OCI-M2 (cell line): ENCODE measurements around the gene KCNH4.
"Not testable (repeated sequence)": the region's sequence is repeated elsewhere in the genome, so short reads cannot be mapped to it uniquely, and the experiment has no call there.

Experiments used
- DNase-seq: peaks from one replicate; lab custom pipeline; 2025; ENCODE audit not compliant: unreplicated experiment; lab: John Stamatoyannopoulos, UW

KCNH4 gene

DNA sequence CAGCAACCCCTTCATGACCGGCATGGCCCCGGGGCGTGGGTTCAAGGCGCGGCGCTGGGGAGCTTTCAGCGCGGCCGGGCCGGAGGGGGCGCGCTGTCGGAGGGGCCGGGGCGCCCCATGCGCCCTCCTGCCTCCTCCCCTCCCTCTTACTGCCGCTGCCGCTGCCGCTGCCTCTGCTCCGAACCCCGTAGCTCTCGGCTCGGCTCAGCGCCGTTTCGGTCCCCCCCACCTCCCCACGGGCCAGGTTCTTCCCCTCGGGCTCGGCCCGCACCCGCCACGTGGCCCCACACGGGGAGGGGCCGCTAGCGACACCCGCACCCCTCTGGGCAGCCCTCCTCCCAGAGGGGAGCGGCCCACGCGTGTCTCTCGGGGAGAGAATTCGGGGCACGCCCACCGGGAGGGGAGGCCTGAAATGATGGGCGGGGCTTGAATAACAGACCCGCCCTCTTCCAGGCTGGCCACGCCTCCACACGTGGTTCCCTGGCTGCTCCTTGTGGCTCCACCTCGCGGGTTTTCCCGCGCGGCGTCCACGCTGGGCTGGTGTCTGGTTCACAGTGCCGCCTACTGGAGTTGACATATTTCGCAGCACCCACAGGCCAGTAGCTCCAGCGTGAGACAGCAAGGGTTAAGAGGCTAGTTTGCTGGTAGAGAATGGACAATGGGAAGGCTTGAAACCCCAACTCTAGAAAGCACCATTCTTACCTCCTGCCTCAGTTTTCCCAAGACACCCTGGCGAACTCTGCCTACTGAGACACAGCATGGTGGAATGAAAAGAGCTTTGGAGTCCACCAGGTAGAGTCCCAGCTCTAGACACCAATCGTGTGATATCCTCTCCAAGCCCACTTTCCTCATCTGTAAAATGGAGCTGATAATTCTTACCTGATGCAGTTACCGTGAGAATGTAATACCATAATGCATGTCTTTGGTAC is at the start of gene KCNH4:
Gene KCNH4, minus strand, starts transcription at position 221 of the 929 bp plus-strand sequence. Its CDS starts 197 bp downstream, at position 24.
- DNase-seq: peak; percentile 56

DNA sequence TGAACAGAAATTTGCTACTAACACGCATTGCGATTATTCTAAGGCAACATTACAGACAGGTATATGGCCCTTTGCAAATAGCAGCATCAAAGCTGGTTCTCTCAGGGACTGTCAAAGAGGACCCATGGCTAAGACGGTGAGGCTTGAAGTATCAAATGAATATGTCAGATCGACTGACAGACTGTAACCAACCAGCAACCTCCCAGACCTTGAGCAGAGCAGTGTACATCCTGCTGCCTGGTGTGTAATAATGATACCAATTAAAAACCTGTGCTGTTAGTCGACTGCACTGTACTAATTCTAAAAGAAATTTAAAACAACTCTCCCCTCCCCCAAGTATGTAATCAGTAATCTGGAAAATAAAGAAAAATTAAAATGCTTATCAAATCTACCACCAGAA is 49.3 kb upstream of the KCNH4 start:
- DNase-seq: no peak

DNA sequence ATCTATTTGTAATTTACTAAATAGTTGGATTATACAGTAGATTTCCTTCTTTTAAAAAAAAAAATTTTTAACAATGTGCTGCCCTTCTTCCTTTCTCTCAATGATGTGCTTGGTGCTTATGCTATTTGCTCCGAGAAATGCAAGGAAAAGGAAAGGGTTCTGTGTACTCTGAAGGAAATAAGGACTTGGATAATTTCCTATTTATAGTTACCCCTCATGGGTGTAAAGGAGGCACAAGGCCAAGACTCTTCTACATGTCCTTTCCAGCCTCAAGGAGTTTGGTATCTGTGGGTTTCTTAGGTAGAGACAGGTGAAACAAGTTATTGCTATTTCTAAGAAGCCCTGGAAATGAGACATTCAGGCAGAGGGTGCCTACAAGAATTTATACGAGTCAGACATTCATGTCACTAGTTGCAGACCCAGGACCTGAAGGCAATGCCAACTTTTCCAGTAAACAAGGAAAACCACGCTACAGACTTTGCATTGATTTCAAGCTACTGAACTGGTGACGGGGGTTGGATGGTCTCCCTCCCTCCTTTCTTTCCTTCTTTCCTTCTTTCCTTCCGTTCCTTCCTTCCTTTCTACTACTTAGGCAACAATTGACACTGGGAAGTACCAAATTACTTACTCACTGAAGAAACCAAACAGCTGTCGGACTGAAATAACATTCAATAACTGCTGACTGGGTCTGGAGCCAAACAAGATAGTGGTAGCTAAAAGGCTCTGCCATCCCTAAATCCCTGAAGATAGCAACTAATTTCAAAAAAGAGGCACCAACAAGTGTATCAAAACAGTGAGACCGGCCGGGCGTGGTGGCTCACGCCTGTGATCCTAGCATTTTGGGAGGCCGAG is 47.1 kb upstream of the KCNH4 start:
- DNase-seq: no peak

DNA sequence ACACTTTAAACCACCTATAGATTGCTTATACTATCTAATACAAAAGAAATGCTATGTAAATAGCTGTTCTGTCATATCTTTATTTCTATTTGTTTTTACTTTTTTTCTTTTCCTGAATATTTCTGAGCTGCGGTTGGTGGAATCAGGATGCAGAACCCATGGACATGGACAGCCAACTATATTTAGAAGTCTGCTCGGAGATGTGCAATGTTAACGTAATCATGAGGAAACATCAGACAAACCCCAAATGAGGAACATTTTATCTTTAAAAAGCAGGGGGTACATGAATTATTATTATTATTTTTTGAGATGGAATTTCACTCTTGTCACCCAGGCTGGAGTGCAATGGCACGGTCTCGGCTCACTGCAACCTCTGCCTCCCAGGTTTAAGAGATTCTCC is 44.7 kb upstream of the KCNH4 start:
- no peak for DNase-seq

DNA sequence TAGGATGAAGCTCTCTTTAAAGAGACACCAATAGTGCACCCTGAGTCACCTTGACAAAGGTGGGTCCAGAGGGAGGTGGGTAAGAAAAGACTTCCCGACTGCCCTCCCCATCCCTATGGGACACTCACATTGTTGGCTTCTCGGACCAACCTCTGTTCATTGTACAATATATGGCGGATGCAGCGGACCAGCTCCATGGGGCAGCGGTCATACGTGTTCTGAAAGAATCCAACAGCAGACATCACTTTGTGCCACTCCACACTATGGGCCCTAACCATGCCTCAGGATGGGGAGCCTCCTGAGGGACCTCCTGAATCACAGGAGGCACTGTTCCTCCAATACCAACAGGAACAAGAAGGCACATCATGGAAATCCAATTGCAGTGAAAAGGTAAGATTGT is 43.7 kb upstream of the KCNH4 start:
- no peak for DNase-seq

DNA sequence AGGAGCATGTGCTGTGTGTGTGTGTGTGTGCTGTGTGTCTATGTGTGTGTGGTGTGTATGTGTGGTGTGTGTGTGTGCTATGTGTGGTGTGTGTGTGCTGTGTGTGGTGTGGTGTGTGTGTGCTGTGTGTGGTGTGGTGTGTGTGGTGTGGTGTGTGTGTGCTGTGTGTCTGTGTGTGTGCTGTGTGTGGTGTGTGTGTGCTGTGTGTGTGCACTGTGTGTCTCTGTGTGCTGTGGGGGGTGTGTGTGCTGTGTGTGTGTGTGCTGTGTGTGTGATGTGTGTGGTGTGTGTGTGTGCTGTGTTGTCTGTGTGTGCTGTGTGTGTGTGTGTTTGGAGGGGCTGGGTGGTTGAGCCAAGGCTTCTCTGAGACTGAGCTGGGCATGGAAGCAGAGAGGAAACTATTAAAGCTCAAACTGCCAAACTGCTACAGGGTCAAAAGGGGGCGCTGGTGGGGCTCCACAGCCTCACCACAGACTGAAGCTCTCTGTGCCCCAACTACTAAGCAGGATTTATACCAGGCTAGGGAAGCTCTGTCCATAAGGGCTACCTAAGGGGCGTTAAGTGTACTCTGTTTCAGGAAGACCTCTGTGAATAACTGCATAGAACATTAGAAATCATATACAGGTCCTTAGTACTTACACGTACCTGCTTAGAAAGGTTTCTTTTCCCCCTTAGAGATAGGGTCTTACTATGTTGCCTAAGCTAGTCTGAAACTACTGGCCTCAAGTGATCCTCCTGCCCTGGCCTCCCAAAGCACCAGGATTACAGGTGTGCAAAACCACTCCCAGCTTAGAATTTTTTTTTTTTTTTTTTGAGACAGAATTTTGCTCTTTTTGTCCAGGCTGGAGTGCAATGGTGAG is 41.2 kb upstream of the KCNH4 start:
- DNase-seq: no peak

DNA sequence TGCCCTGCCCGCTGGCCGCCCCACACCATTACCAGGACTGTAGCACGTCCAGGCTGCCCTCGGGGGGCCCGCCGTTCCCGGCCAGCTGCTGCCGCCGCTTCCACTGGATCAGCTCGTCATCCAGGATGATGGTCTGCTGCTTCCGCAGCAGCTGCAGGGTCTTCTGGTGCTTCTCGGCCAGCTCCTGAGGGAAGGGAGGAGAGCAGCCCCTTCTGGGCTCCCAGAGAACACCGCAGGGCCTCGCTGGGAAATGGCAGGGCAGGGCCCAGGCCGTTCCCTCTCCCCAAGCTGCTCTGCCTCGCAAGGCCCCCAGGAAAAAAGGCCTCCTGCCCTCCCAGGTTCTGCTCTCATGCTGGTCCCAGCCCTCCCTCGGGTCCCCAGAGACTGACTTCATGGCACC is 38.3 kb upstream of the KCNH4 start:
- DNase-seq: not testable (repeated sequence)

DNA sequence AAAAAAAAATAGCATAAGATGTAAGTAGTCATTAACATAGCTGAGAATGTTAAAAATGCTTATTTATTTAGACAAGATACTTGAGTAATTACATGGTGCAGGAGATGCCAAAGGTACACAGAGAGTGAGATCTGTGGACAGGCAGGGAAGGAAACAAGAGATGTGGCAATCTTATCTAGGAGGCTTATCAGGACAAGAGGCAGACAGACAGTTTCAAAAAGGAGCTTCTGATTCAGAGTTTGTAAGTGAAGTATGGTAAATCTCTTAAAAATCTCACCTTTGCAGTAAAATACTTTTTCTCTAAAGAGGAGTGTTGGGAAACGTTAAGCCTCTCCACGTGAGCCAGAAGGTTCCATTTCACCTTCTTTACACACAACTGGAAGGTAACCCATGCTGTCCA is 33.2 kb upstream of the KCNH4 start:
- DNase-seq: no peak

DNA sequence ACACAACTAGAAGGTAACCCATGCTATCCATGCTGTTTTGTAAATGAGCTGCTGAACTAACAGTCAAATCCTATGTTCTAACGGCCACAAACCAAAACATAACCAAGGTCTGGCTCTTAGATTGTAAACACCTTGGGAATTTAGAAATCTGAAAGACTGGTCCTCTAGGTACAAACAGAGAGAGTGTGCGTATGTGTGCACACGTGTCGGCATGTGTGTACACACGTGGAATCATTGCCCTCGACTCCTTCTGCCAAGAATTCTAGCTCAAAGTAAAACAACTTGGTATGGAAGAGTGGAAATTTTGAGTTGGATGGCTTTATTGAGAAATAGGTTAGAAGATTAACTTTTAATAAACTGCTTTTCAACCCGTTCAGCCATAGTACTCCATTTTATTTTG is 31.4 kb upstream of the KCNH4 start:
- DNase-seq: no peak

DNA sequence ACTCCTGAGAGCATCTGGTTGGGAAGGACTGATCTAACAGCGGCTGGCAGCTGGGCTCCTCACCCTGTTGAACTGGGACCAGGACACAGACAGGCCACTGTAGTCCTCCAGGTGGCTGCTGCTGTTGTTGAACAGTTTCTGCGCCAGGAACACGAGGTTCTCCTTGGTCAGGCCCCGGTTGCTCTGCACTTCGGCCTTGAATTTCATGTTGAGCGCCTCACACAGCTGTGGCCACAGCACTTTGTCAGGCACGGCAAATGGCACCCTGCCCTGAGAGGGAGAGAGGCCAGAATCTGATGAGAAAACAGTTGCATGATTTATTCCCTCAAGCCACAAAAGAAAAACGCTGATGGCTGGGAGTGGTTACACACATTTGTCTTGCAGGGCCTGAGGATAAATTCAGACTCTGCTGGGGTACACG is 31.0 kb upstream of the KCNH4 start:
- not testable (repeated sequence) for DNase-seq

DNA sequence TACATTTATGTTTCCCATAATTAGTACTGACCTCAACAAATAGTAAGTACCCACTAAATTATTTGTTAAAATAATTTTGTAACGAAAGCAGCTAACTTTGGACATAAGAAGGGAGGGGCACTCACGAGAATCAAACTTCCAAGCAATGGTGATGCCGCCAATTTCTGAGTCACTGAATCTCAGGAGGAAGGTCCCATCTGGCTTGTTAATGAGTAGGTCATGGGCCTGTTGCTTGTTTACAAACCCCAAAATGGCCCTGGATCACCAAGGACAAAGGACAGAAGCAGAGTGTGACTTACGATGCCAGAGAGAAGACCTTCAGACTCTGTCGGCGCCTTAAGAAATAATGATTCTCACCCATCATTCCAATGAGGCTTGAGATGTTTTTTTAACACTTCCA is 29.1 kb upstream of the KCNH4 start:
- DNase-seq: no peak

DNA sequence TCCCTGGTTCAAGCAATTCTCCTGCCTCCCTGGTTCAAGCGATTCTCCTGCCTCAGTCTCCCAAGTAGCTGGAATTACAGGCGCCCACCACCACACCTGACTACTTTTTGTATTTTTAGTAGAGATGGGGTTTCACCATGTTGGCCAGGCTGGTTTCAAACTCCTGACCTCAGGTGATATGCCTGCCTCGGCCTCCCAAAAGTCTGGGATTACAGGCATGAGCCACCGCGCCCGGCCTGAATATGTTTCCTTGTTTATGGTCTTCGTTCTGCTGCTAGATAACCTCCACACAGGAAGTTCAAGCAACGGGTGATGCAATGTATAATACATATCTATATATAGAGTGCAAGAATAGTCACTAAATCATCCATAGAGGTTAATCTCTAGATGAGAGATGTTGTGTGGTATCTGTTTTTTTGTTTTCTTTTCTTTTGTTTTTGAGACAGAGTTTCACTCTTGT is 25.2 kb upstream of the KCNH4 start:
- not testable (repeated sequence) for DNase-seq

DNA sequence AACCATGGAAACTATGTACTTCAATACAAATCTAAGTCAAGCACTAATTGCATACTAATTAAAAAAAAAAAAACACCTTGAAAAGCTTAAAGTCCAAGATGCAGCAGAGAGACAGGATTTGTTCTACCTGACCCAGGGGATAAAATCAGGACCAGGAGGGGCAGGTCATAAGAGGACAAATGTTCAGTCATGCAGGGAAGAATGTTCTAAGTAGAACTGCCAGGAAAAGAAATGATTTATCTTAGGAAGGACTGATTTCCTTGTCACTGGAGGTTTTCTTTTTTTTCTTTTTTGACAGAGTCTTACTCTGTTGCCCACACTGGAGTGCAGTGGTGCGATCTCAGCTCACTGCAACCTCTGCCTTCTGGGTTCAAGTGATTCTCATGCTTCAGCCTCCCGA is 22.4 kb upstream of the KCNH4 start:
- no peak for DNase-seq

DNA sequence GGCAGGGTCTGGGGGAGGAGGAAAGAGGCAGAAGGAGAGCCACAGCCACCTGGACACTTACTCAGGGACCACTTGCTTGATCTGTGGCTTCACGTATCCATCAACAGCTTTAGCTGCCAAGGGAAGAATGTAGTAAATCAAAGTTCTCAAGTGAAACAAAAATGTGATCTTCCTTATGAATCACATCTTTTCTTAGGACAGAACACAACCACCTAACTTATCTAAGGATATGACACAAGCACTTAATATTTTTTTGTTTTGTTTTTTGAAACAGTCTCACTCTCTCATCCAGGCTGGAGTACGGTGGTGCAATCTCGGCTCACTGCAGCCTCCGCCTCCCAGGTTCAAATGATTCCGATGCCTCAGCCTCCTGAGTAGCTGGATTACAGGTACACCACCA is 21.8 kb upstream of the KCNH4 start:
- no peak for DNase-seq

DNA sequence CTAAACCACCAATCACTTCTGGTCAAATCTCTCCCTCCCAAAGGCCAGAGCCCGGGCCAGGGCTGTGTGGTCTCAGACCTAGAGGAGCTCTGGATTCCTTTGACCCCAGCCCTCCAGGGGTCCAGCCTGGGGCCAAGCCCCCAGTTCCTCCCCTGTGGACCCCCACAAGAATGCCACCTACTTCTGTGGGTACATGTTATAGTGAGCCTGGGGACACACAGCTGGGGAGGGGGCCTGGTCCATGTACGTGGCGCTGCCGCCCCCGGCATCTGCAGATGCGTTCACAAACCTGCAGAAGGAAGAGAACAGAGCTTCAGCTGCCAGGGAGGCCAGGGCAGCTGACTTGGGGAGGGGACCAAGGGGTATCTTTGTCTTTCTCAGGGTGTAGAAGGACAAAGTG is 21.2 kb upstream of the KCNH4 start:
- DNase-seq: no peak

DNA sequence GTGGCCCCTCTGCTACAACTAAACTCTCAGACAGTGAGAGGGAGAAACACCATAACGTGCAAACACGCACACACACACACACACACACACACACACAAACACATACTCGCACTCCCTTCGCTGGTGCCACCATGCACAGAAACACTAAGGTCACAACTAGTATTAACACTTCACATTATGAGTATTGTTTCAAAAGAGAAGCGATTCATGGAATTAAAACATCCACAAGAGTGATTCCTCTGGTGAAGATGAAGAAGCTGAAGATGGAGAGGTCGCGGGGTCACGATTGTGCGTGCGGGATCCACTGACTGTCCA is 20.5 kb upstream of the KCNH4 start:
- no peak for DNase-seq

DNA sequence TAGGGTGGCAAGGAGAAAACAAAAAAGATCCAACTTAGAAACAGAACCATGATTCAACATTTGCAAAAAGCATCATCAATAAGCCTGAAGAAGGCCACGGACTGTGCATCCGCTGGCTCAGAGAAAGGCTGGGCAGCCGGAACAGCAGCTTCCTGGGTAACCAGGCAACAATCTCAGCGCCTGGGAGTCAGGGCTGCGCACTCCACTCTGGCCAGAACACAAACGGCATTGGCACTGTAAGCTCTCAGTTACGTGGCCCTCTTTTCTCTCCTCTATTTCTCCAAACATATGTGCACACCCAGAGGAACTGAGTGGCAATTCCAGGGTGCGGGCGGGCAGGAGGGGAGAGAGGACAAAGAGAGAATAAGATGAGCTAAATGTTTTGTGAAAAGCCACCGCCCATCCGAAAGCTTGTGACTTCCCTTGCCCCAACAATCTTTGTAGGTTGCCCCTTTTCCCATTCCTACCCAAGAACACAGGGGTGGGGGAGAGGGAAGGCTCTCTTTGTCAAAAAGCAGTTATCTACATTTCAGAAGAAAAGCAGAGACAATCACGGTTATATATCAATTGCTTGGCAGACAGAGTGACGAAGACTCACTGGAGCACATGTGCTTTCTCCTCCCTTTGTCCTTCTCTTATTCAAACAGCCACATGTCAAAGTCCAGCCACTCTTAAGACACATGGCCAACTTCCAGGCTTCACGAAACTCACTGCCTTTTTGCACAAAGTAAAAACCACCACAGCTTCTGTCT is 19.9 kb upstream of the KCNH4 start:
- no peak for DNase-seq

DNA sequence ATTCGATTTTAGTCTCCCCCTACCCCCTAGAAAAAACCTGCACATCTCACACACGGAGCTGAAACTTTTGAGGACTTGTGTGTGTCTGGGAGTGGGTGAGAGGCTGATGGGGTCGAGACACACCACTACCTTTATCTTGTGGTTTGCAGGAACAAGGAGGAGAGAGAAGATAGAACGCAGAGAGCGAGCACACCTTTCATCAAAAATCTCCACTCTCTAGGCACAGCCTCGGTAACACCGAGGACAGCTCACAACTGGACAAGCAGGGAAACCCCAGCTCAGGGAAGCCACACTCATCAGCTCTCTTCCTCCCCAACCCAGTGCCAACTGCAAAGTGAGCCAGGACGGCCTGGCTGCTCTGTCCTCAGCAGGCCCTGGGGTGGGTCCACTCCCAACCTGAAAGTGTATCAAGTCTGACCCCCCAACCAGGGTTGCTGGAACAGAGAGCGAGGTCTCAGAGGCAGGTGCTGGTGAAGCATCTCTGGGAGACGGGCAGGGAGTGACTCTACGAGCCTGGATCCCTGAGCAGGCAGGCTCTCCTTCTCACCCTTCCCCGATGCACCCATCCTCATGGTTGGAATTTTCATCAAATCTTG is 18.6 kb upstream of the KCNH4 start:
- DNase-seq: no peak

DNA sequence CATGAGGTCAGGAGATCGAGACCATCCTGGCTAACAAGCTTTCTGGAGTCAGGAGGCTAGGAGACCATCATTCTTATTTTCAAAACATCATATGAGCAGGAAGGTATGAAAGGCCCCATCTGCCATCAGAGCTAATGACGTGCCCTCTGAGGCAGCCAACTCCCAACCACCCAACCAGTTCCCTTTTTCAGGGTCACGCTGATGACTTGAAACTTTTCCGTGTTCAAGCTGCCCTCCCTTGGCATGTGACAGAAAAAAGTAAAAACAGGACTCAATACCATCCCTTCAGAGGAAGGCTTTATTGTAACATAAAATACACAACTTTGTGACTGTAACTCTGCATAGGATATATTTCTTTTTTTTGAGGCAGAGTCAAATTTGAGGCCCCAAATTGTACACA is 18.0 kb upstream of the KCNH4 start:
- no peak for DNase-seq

DNA sequence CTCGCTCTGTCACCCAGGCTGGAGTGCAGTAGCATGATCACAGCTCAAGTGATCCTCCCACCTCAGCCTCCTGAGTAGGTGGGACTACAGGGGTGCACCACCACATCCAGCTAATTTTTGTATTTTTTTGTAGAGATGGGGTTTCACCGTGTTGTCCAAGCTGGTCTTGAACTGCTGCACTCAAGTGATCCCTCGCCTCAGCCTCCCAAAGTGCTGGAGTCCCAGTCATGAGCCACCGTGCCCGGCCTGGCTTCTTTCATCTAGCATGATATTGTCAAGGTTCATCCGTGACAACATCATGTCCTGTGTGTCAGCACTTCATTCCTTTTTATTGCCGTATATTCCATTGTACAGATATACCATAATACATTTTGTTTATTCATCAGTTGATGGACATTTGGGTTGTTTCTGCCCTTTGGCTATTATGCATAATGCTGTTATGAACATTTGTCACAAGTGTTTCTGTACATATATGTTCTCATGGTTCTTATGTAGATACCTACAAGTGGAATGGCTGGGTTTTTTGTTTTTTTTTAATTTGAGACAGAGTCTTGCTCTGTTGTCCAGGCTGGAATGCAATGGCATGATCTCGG is 16.7 kb upstream of the KCNH4 start:
- DNase-seq: no peak
